Nephron (organoid): ENCODE measurements around the gene CHSY1.
A peak's percentile ranks its signal among the peaks of the same experiment; 100 is the strongest.

ENCODE experiments used
- H3K27ac Mint-ChIP-seq, 3 experiments: 2 replicates each; pipeline ENCODE4 v1.8.0; 2020; ENCODE audit warnings: mixed read lengths in 3 of 3, mild to moderate bottlenecking in 2 of 3, moderate library complexity in 1 of 3
- H3K27me3 Mint-ChIP-seq: 2 replicates; pipeline ENCODE4 v1.8.0; 2021; ENCODE audit warnings: low read depth, mild to moderate bottlenecking, moderate library complexity, mixed read lengths
- H3K36me3 Mint-ChIP-seq: 2 replicates; pipeline ENCODE4 v1.8.0; 2020; ENCODE audit warnings: low read depth, mixed read lengths
- H3K4me1 Mint-ChIP-seq: 2 replicates; pipeline ENCODE4 v1.8.0; 2020; ENCODE audit warnings: mixed read lengths
- H3K4me3 Mint-ChIP-seq, 3 experiments: 2 replicates each; pipeline ENCODE4 v1.8.0; 2020; ENCODE audit warnings: mild to moderate bottlenecking in 3 of 3, mixed read lengths in 3 of 3, moderate library complexity in 2 of 3
- H3K9me3 Mint-ChIP-seq: 2 replicates; pipeline ENCODE4 v1.8.0; 2020; ENCODE audit warnings: mixed read lengths
- TF ChIP-seq, protein P1 (sequence below), 3 experiments: fragments of 200-600 bp; sonication (generic); IDR thresholded peaks; one replicate each; pipeline ENCODE4 v1.5.0; 2021; ENCODE audit warnings: antibody characterized with exemption in 3 of 3; ENCODE audit not compliant: unreplicated experiment in 3 of 3

Gene CHSY1

GRCh38 chr15:101134780-101135179 lies 117.1 kb downstream of the CHSY1 start:
- Mint-ChIP-seq H3K36me3 (no peaks in the 10 kb centered on the region), H3K4me3 (no peak overlapping the region), H3K4me1 (peaks cover 15% of the 10 kb centered on the region), H3K27me3 (peaks cover 6% of the 10 kb centered on the region), H3K27ac (no peak overlapping the region), H3K9me3 (peaks cover 5% of the 10 kb centered on the region)
- TF ChIP-seq, protein P1, sequence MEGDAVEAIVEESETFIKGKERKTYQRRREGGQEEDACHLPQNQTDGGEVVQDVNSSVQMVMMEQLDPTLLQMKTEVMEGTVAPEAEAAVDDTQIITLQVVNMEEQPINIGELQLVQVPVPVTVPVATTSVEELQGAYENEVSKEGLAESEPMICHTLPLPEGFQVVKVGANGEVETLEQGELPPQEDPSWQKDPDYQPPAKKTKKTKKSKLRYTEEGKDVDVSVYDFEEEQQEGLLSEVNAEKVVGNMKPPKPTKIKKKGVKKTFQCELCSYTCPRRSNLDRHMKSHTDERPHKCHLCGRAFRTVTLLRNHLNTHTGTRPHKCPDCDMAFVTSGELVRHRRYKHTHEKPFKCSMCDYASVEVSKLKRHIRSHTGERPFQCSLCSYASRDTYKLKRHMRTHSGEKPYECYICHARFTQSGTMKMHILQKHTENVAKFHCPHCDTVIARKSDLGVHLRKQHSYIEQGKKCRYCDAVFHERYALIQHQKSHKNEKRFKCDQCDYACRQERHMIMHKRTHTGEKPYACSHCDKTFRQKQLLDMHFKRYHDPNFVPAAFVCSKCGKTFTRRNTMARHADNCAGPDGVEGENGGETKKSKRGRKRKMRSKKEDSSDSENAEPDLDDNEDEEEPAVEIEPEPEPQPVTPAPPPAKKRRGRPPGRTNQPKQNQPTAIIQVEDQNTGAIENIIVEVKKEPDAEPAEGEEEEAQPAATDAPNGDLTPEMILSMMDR (IDR thresholded peaks at IDR 0.05; ENCODE audit: unreplicated experiment in 3 of 3): no peak

DNA sequence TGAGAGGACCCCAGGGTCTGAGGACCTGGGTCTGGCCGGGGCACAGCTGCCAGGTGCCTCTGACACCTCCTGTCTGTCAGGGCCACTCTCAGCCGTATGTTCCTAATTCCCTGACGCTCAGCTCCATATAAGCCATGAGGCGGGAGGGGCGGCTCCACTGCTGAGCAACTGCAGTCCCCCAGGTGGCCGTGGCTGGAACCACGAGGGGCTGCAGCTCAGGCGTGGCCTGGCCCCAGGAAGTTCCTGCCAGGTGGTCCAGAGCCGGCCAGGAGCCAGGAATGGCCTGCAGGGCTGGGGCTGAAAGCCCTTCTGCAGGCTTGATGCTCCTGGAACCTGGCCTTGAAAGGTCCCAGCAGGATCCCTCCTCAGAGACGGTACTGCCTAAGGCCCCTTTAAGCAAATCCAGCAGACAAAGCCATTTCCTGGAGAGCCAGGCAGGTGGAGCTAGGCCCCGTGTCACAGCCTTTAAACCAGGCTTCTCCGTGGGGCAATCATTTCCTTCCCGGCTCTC lies 118.0 kb downstream of the CHSY1 start:
- Mint-ChIP-seq H3K36me3 (no peaks in the 10 kb centered on the region), H3K9me3 (peaks cover 5% of the 10 kb centered on the region), H3K27me3 (peaks cover 6% of the 10 kb centered on the region), H3K4me3 (no peak overlapping the region), H3K4me1 (peaks cover 5% of the 10 kb centered on the region), H3K27ac (peak overlapping the region in 1 of 3 experiments; percentile 60)
- TF ChIP-seq, protein P1 (IDR thresholded peaks at IDR 0.05; ENCODE audit: unreplicated experiment in 3 of 3): no peak

DNA sequence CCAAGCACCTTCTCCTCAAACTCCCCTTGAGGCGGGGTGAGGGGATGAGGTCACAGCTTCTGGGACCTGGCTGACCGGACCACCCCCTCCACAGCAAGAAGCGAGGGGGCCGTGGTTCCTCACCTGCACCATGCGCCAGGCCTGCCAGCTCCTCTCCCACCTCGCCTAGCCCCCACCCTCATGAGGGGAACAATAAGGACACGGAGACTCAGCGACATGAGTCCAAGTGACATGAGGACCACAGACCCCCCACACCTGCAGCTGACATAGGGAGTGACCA lies 118.7 kb downstream of the CHSY1 start:
- Mint-ChIP-seq H3K9me3 (peaks cover 11% of the 10 kb centered on the region), H3K27me3 (peaks cover 6% of the 10 kb centered on the region), H3K4me1 (peaks cover 6% of the 10 kb centered on the region), H3K27ac (no peak overlapping the region), H3K4me3 (no peak overlapping the region), H3K36me3 (no peaks in the 10 kb centered on the region)
- TF ChIP-seq, protein P1 (IDR thresholded peaks at IDR 0.05; ENCODE audit: unreplicated experiment in 3 of 3): no peak

GRCh38 chr15:101132390-101133180 lies 119.3 kb downstream of the CHSY1 start:
- H3K4me1 Mint-ChIP-seq: peaks cover 11% of the 10 kb centered on the region
- H3K4me3 Mint-ChIP-seq: no peak overlapping the region
- no peak overlapping the region for H3K27ac Mint-ChIP-seq
- peaks cover 16% of the 10 kb centered on the region for H3K9me3 Mint-ChIP-seq
- TF ChIP-seq, protein P1 (IDR thresholded peaks at IDR 0.05; ENCODE audit: unreplicated experiment in 3 of 3): no peak
- H3K27me3 Mint-ChIP-seq: peaks cover 9% of the 10 kb centered on the region
- no peaks in the 10 kb centered on the region for H3K36me3 Mint-ChIP-seq

DNA sequence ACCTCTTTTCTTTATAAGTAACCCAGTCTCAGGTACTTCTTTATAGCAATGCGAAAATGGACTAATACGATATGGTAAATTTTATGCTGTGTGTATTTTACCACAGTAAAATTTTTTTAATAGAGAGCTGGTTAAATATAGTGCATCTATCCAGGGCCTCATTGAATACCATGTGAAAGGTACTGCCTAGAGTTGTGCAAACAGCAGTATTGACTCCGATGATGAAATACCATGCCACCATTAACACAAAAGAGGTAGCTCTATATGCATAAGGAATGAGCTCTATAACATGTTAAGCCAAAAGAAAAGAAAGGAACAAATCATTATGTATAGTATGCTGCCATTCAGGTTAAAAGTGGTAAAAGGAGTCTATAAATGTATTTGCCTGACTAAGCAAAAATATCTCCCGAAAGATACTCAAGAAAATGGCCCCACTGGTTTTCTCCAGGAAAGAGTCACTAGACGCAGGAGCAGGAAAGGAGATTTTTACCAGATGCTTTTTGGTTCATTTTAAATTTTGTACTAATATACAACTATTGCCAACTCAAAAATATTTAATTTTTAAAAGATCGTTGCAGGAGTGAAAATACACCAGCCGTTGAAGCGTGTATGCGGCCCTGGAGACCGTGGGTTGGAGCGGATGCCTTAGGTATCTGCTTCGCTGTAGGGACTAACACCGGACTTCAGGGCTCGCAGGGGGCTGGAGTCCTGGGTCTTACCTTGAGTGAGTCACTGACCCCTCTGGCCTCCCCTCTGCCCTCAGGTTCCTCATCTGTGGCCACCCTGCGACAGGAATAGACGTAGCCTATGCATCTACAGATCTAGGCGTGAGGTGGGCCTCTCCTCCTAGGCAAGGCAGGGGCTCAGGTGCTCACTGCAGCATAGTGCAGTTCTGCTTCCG lies 120.1 kb downstream of the CHSY1 start:
- TF ChIP-seq, protein P1 (IDR thresholded peaks at IDR 0.05; ENCODE audit: unreplicated experiment in 3 of 3): no peak

More for the DNA sequence above, 120.1 kb downstream of the CHSY1 start:
- Mint-ChIP-seq H3K4me3 (no peak overlapping the region), H3K27ac (peak overlapping the region in 2 of 3 experiments; percentile 15 to 56), H3K36me3 (no peaks in the 10 kb centered on the region), H3K27me3 (peaks cover 6% of the 10 kb centered on the region), H3K4me1 (peaks cover 20% of the 10 kb centered on the region), H3K9me3 (peaks cover 16% of the 10 kb centered on the region)
